Choroid plexus epithelial cell (primary cell): Measurements from ENCODE around the gene FBXL17.
A peak's percentile ranks its signal among the peaks of the same experiment; 100 is the strongest.

Source experiments
- DNase-seq: peaks from one replicate; pipeline ENCODE4 v3.0.0-alpha.2; 2010; ENCODE audit warnings: low read depth
- H3K4me3 ChIP-seq: 2 replicates; pipeline ENCODE4 v1.5.1; 2011; ENCODE audit warnings: low read depth, mild to moderate bottlenecking, control low read depth, low read length, moderate library complexity
- TF ChIP-seq, protein P1 (sequence below): conservative IDR thresholded peaks from 2 replicates; pipeline ENCODE4 v1.5.1; 2011; ENCODE audit warnings: low read depth, mild to moderate bottlenecking, control low read depth, inconsistent platforms, low read length, moderate library complexity

The FBXL17 gene

DNA sequence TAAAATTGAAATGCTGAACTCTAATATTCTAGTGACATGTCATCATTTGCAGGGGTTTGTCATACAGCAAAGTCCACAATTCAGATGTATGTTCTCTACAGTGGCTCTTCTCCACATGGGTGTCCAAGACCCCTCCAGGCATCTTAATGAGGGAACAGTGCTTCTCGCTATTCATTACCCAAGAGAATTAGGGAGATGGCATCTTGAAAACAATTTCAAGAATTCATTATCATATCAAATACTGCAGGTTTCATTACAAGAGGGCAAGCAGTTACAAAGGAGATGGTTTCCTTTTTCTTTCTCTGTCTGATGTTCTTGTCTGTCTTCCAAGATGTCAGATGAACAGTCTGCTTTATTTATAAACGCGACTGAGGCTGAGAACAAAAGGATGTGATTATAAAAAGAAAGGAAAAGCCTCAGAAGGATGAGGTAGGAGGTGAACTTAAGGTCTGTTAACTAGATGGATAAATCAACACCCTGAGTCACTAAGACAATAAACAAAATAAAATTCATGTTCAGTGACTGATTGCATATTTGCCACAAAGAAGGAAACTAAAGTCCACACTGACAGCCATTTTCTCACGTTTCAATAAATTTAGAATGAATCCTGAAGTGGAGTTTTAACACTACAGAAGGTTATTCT, 384.4 kb downstream of the FBXL17 start:
- TF ChIP-seq, protein P1, sequence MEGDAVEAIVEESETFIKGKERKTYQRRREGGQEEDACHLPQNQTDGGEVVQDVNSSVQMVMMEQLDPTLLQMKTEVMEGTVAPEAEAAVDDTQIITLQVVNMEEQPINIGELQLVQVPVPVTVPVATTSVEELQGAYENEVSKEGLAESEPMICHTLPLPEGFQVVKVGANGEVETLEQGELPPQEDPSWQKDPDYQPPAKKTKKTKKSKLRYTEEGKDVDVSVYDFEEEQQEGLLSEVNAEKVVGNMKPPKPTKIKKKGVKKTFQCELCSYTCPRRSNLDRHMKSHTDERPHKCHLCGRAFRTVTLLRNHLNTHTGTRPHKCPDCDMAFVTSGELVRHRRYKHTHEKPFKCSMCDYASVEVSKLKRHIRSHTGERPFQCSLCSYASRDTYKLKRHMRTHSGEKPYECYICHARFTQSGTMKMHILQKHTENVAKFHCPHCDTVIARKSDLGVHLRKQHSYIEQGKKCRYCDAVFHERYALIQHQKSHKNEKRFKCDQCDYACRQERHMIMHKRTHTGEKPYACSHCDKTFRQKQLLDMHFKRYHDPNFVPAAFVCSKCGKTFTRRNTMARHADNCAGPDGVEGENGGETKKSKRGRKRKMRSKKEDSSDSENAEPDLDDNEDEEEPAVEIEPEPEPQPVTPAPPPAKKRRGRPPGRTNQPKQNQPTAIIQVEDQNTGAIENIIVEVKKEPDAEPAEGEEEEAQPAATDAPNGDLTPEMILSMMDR, result no peak
- DNase-seq, result peak; percentile 53
- H3K4me3 ChIP-seq, result no peak overlapping the region

DNA sequence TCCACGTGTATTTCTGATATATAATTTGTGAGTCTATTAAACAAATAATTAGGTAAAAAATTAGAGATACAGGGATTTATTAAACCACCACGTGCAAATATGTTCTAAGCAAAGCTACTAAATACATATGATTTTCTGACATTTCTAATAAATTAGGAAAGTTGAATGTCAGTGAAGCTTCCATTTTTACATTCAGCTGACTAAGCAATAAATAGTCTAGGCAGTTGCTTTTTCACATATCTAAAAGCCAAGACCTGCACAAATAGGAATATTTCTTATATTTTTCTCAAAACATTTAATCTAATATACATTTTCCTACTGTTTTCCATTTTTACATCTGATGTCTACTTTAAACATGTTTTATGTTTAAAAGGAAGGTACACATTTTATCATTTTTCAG, 388.6 kb downstream of the FBXL17 start:
- no peak for DNase-seq
- TF ChIP-seq, protein P1, result no peak
- H3K4me3 ChIP-seq, result no peak overlapping the region

DNA sequence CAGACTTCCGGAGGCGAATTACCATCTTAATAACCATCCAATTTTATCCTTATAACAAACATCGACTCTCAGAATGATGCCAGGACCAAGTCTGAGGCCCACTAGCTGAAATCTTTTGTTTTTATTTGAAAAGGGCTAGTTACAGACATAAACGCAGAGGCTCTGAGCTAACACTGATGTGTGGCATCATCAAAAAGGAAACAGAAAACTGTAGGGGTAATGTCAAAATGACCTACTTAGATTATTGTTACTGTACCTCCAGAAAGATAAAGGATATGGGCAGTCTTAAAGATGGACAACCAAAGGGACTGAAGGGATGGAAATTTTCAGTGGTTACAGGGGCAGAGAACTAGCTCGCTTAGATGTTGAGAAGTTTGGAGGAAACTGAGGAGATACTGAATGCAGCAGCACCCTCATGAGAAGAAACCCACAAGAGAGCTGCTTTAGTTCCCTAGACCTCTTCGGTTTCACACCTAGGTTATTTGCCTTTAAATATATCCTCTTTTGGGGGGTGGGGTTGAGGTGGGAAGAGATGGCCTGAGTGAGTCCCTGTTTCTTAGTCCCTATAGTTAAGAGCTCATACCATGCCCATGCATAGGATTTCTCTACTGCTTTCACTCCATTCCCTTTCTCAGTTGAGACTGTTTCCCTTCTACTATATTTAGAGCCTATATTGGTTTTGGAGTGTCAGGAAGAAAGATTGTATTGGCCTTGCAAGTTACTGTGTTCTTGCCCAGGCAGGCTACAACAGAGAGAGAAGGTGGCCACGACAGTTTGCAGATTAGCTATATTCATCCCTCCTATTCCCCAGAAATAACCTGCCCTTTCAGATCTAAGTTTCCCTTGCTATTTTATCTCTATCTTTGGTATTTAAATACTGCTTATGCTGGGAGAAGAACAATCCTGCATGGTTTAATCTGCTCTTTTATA, 390.8 kb downstream of the FBXL17 start:
- no peak for DNase-seq
- H3K4me3 ChIP-seq, result no peak overlapping the region
- TF ChIP-seq, protein P1, result no peak

DNA sequence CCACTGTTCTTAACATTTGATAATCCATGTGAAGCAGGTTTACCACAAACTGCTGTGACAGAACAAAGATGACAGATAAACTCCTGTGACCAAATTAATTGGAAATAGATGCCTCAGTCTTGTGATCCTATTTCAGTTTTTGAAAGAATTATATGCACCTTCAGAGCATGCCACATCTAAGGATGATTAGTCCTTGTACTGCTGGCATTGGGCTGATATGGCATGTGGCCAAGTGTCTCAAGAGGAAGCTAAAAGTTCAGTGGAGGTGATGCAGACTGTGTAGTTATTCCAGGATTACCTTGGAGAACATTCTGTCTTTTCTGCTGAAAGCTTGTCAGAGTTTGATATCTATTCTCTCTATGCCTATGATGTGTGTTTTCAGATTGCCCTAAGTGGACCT, 396.8 kb downstream of the FBXL17 start:
- DNase-seq, result no peak
- H3K4me3 ChIP-seq, result no peak overlapping the region
- TF ChIP-seq, protein P1, result no peak

DNA sequence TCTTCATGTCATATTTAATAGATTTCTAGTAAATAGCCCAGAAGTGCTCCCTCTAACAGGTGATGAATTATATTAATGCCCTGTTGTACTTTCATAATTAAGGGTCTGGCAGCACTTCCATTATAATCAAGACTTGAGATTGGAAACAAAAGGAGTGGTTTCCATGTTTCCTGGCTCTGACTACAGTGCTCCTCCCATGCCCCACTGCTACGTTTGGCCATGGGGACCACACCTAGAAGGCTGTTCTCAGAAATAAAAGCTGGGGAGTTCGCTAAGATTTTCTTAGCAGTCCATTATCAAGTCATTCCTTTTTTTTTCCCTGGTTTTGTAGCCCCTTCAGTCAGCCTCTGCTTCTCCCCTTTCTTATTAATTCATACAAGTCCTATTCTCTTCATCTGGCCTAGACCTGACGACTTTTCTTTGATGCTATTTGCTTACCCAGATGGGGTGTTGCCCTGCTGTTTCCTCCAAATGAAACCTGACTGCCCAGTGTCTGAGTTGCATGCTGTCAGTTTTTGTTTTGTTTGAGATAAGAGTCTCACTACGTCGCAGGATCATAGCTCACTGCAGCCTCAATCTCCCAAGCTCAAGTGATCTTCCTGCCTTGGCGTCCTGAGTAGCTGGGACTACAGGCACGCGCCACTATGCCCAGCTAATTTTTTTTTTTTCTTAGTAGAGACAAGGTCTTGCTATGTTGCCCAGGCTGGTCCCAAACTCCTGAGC, 399.0 kb downstream of the FBXL17 start:
- no peak overlapping the region for H3K4me3 ChIP-seq
- no peak for DNase-seq
- TF ChIP-seq, protein P1, result no peak

DNA sequence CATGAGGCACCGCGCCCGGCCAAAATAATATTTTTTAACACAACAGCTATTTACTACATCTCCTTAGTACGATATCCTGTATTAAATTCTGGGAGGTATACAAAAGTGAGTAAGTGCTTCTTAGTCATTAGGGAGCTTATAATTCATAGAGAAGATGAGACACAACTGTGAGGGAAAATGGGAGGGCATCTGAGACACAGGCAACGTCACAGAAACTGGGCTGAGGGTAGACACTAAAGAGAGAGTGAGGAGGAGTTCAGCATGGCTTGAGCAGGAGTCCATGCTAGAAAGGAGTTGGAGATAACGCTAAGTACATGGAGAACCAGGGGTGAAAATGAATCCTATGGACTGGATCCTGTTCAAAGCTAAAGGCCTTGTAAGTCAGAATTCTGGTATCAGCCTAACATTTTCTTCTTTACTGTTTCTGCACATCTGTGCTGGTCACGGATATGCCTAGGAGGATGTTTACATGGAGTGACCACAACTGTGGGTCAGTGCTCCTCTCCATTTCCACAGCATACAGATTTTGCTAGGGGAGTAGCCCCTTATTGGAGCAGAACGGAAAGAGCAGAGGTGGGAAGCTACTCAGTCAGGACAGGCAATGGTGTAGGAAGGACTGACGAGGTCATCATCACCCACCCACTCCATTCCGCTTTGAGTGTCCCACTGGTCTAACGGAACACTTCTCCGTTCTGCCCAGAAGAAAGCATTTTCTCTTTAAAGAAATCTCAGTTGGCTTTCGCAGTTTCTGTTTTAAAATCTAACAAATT, 400.8 kb downstream of the FBXL17 start:
- TF ChIP-seq, protein P1, result no peak
- no peak for DNase-seq
- no peak overlapping the region for H3K4me3 ChIP-seq
